ENCODE data around the gene KIN.

Gene KIN

DNA sequence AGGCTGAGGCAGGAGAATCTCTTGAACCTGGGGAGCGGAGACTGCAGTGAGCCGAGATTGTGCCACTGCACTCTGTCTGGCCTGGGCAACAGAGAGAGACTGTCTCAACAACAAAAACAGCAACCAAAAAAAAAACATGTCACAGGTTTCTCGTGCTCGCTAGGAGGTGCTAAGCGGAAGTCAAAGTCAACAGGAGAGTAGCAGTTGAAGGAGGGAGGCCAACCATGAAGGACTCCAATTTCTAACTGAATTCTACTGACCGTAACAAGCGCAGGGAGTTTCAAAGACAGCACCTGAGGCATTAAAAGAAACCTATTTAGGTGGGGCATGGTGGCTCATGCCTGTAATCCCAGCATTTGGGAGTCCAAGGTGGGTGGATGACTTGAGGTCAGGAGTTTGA is 19.4 kb downstream of the KIN start:
- TF ChIP-seq, protein P1, sequence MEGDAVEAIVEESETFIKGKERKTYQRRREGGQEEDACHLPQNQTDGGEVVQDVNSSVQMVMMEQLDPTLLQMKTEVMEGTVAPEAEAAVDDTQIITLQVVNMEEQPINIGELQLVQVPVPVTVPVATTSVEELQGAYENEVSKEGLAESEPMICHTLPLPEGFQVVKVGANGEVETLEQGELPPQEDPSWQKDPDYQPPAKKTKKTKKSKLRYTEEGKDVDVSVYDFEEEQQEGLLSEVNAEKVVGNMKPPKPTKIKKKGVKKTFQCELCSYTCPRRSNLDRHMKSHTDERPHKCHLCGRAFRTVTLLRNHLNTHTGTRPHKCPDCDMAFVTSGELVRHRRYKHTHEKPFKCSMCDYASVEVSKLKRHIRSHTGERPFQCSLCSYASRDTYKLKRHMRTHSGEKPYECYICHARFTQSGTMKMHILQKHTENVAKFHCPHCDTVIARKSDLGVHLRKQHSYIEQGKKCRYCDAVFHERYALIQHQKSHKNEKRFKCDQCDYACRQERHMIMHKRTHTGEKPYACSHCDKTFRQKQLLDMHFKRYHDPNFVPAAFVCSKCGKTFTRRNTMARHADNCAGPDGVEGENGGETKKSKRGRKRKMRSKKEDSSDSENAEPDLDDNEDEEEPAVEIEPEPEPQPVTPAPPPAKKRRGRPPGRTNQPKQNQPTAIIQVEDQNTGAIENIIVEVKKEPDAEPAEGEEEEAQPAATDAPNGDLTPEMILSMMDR (IDR thresholded peaks at IDR 0.05; ENCODE audit: low read depth, low read length): no peak
- DNase-seq (ENCODE audit: low read depth, low spot score): no peak
- no peak overlapping the region for H3K4me3 ChIP-seq (ENCODE audit: low read depth, low read length)
- in situ Hi-C loops (cut with HindIII; ENCODE audit: low sequenced_read_pairs): no loop called here

- TF ChIP-seq, protein P1 (IDR thresholded peaks at IDR 0.05; ENCODE audit: low read depth, low read length): no peak
- in situ Hi-C loops (cut with HindIII; ENCODE audit: low sequenced_read_pairs): no loop called here
- no peak overlapping the region for H3K4me3 ChIP-seq (ENCODE audit: low read depth, low read length)
- peak; percentile 86 for DNase-seq (ENCODE audit: low read depth, low spot score)
Measured at GRCh38 chr10:7767209-7767608, 20.6 kb downstream of the KIN start.

- H3K4me3 ChIP-seq (ENCODE audit: low read depth, low read length): no peak overlapping the region
- DNase-seq (ENCODE audit: low read depth, low spot score): no peak
- TF ChIP-seq, protein P1 (IDR thresholded peaks at IDR 0.05; ENCODE audit: low read depth, low read length): no peak
- in situ Hi-C loops (cut with HindIII; ENCODE audit: low sequenced_read_pairs): no loop called here
Measured at GRCh38 chr10:7766241-7766640, 21.6 kb downstream of the KIN start.

GRCh38 chr10:7763929-7764328 is 23.9 kb downstream of the KIN start:
- in situ Hi-C loops (cut with HindIII; ENCODE audit: low sequenced_read_pairs): no loop called here
- no peak for DNase-seq (ENCODE audit: low read depth, low spot score)
- TF ChIP-seq, protein P1 (IDR thresholded peaks at IDR 0.05; ENCODE audit: low read depth, low read length): no peak
- no peak overlapping the region for H3K4me3 ChIP-seq (ENCODE audit: low read depth, low read length)

- TF ChIP-seq, protein P1 (IDR thresholded peaks at IDR 0.05; ENCODE audit: low read depth, low read length): peak; percentile 68
- in situ Hi-C loops (cut with HindIII; ENCODE audit: low sequenced_read_pairs): no loop called here
- peak; percentile 24 for DNase-seq (ENCODE audit: low read depth, low spot score)
- H3K4me3 ChIP-seq (ENCODE audit: low read depth, low read length): no peak overlapping the region
Measured at GRCh38 chr10:7756360-7756992, 31.3 kb downstream of the KIN start.

- DNase-seq (ENCODE audit: low read depth, low spot score): no peak
- in situ Hi-C loops (cut with HindIII; ENCODE audit: low sequenced_read_pairs): no loop called here
- TF ChIP-seq, protein P1 (IDR thresholded peaks at IDR 0.05; ENCODE audit: low read depth, low read length): no peak
- no peak overlapping the region for H3K4me3 ChIP-seq (ENCODE audit: low read depth, low read length)
Measured at GRCh38 chr10:7755103-7755502, 32.7 kb downstream of the KIN start.
